ENCODE measurements around the gene DDA1. TPM values are rescaled to one million over a fixed set of nuclear protein-coding genes. Genes with fewer than 3 reads are reported as not detected.
"Not testable (repeated sequence)": the region's sequence is repeated elsewhere in the genome, so short reads cannot be mapped to it uniquely, and the experiment has no call there.

The DDA1 gene
- total and polyA plus RNA-seq, 3 experiments from 2014 or later, result 34.7 to 51.1 (median 47.9) TPM

DNA sequence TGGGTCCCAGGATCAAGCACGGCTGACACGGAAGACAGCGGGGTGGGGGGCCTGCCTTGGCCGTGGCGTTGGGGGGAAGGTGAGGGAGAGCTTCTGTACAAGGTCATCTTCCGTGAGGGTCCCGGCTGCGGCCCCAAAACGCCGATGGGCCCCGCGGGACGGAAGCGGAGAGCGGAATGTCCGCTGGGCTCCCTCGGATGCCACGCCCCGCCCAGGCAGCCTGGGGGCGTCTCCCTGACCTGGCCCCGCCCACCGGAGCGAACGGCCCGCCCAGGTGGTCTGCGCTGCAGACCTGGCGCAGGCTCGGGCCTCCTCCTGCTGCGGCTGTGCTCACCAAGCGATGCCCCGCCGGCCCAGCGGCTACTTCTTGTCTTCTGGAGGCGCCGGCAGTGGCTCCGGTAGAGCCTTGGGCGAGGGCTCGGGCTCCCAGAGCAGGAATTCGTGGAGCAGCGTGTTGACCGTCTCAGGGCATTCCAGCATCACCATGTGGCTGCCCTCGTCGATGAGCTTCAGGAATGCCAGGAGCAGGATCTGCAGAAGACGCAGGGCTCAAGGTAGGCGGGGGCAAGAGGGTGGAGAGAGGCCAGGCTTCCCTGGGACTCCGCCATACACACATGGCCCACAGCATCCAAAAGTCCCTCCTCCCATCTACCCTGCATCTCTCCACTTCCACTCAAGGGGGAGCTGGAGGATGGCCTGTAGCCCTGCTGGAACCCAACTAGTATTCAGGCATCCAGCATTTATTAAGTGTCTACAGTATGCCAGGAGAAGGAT, 16.9 kb upstream of the DDA1 start:
- Histone ChIP-seq H3K27me3 (ENCODE audit: insufficient read depth, low read length, poor library complexity, severe bottlenecking) (no peaks in the 10 kb centered on the region), H3K4me1 (ENCODE audit: insufficient read depth, low read length) (no peaks in the 10 kb centered on the region), H3K4me3 (ENCODE audit: low read length) (peak overlapping the region; percentile 79), H3K36me3 (ENCODE audit: insufficient read depth, low read length) (no peaks in the 10 kb centered on the region), H3K9me3 (ENCODE audit: low read length) (no peaks in the 10 kb centered on the region), H3K27ac (ENCODE audit: low read depth, low read length) (peak overlapping the region; percentile 31)
- H3K4me3 Mint-ChIP-seq, result peak overlapping the region; percentile 84 to 94 (median 88)
- peaks cover 0 to 10% (median 0%) of the 10 kb centered on the region in 3 donors for H3K36me3 Mint-ChIP-seq
- H3K27me3 Mint-ChIP-seq, result peaks cover 1 to 5% of the 10 kb centered on the region in 2 donors
- ChIA-PET CTCF (interaction anchor here (0.6 to 3.9 kb wide), 17 partner anchors 10 to 172 kb away, joined by 3 to 23 read pairs (median 4); partner anchors contain the start of genes ABHD8, ANKLE1, BABAM1 and DDA1), POLR2A (interaction anchor here (1.0 kb wide), 3 partner anchors 11 to 25 kb away, joined by 3 to 8 read pairs (median 3); partner anchors contain the start of genes ABHD8, BABAM1 and MRPL34)
- DNase-seq, result peak; percentile 69 to 82 (median 76)
- H3K9me3 Mint-ChIP-seq, result no peaks in the 10 kb centered on the region
- peak overlapping the region in 6 of 8 donors; percentile 22 to 88 (median 52) for H3K27ac Mint-ChIP-seq
- H3K4me1 Mint-ChIP-seq, result peaks cover 3 to 7% (median 5%) of the 10 kb centered on the region in 3 donors

DNA sequence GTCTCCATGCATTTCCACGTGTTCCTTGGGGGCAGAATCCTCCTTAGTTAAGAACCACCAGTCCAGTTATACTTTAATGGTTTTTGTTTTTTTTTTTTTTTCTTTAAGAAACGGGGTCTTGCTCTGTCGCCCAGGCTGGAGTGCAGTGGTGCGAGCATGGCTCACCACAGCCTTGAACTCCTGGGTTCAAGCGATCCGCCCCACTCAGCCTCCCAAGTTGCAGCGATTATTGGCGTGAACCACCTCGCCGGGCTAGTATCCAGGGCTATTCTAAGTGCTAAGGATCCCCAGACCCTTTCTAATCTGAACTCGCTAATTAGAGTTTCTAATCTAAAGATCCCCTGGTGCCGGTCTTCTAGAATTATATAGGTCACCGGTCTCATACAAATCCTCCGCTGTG, 15.8 kb upstream of the DDA1 start:
- H3K9me3 ChIP-seq (ENCODE audit: low read length), result no peaks in the 10 kb centered on the region
- H3K27me3 Mint-ChIP-seq, result peaks cover 0 to 1% of the 10 kb centered on the region in 2 donors
- peak overlapping the region in 2 of 7 donors; percentile 27 to 54 for H3K4me3 Mint-ChIP-seq
- no peaks in the 10 kb centered on the region for H3K4me1 ChIP-seq (ENCODE audit: insufficient read depth, low read length)
- no peak overlapping the region for H3K4me3 ChIP-seq (ENCODE audit: low read length)
- H3K9me3 Mint-ChIP-seq, result no peaks in the 10 kb centered on the region
- H3K27ac ChIP-seq (ENCODE audit: low read depth, low read length), result no peak overlapping the region
- POLR2A ChIA-PET, result no interaction called here
- no peaks in the 10 kb centered on the region for H3K27me3 ChIP-seq (ENCODE audit: insufficient read depth, low read length, poor library complexity, severe bottlenecking)
- H3K27ac Mint-ChIP-seq, result no peak overlapping the region
- peaks cover 0 to 14% (median 0%) of the 10 kb centered on the region in 3 donors for H3K36me3 Mint-ChIP-seq
- peaks cover 3 to 7% (median 5%) of the 10 kb centered on the region in 3 donors for H3K4me1 Mint-ChIP-seq
- CTCF ChIA-PET, result interaction anchor here (0.7 to 3.9 kb wide), 13 partner anchors 10 to 96 kb away, joined by 3 to 23 read pairs (median 5); partner anchors contain the start of genes ABHD8, ANKLE1, BABAM1 and DDA1
- no peaks in the 10 kb centered on the region for H3K36me3 ChIP-seq (ENCODE audit: insufficient read depth, low read length)
- DNase-seq, result no peak

DNA sequence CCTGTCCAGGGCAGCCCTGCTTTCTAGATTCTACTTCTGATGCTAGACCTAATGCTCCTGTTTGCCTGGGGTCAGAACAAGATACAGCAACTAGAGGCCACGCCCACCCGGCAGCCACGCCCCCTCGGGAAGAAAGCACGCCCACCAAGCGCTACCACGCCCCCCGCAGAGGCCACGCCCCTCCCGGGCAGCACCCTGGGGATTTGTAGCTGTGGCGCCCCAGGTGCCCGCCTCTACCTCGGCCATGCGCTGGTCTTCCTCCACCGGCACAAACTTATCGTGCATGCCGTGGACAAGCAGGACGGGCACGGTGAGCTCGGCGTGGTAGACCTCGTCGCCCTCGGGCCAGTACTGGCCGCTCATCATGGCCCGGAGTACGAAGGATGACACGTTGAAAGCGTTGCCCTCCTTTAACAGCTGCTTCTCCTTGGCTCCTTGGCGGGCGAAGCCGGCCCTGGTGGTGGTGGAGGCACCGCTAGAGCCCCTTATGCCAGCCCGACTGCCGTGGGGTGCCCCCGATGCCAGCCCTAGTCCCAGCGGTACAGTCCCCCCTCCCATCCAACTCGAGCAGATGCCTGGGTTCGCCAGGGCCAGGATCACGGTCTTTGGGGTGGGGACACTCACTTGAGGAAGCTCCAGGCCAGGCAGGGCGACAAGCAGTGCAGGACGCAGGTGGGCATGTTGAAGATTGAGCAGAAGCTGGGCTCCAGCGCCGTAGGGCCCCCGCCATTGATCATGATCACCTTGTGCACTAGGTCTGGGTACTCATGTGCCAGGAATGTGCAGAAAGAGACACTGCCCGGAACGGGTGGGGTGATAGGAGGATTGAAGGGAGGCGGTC, 15.1 kb upstream of the DDA1 start:
- Histone ChIP-seq H3K27ac (ENCODE audit: low read depth, low read length) (no peak overlapping the region), H3K36me3 (ENCODE audit: insufficient read depth, low read length) (no peaks in the 10 kb centered on the region), H3K4me3 (ENCODE audit: low read length) (no peak overlapping the region), H3K4me1 (ENCODE audit: insufficient read depth, low read length) (no peaks in the 10 kb centered on the region), H3K27me3 (ENCODE audit: insufficient read depth, low read length, poor library complexity, severe bottlenecking) (no peaks in the 10 kb centered on the region), H3K9me3 (ENCODE audit: low read length) (no peaks in the 10 kb centered on the region)
- no peak overlapping the region for H3K27ac Mint-ChIP-seq
- DNase-seq, result peak; percentile 29 to 58 (median 38)
- H3K27me3 Mint-ChIP-seq, result peaks cover 0 to 1% of the 10 kb centered on the region in 2 donors
- CTCF ChIA-PET, result interaction anchor here (0.9 to 1.5 kb wide), 4 partner anchors 10 to 95 kb away, joined by 3 to 4 read pairs (median 3); partner anchors contain the start of gene BABAM1
- POLR2A ChIA-PET, result no interaction called here
- H3K36me3 Mint-ChIP-seq, result peaks cover 0 to 14% (median 0%) of the 10 kb centered on the region in 3 donors
- H3K9me3 Mint-ChIP-seq, result no peaks in the 10 kb centered on the region
- H3K4me1 Mint-ChIP-seq, result peaks cover 3 to 7% (median 5%) of the 10 kb centered on the region in 3 donors
- peak overlapping the region in 2 of 7 donors; percentile 27 to 54 for H3K4me3 Mint-ChIP-seq

DNA sequence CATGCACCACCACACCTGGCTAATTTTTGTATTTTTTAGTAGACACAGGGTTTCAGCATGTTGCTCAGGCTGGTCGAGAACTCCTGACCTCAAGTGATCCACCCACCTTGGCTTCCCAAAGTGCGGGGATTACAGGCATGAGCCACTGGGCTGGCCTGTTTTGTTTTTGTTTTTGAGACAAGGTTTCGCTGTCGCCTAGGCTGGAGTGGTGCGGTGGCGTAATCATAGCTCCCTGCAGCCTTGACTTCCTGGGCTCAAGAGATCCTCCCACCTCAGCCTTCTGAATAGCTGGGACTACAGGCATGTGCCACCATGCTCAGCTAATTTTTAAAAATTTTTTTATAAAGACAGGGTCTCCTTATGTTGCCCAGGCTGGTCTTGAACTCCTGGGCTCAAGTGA, 13.8 kb upstream of the DDA1 start:
- H3K27me3 ChIP-seq (ENCODE audit: insufficient read depth, low read length, poor library complexity, severe bottlenecking); H3K4me1 ChIP-seq (ENCODE audit: insufficient read depth, low read length); H3K27ac ChIP-seq (ENCODE audit: low read depth, low read length); H3K4me3 ChIP-seq (ENCODE audit: low read length); H3K9me3 ChIP-seq (ENCODE audit: low read length); H3K4me1 Mint-ChIP-seq; H3K27ac Mint-ChIP-seq; H3K36me3 ChIP-seq (ENCODE audit: insufficient read depth, low read length); H3K4me3 Mint-ChIP-seq; DNase-seq; POLR2A ChIA-PET; H3K9me3 Mint-ChIP-seq; H3K27me3 Mint-ChIP-seq: not testable (repeated sequence)
- CTCF ChIA-PET, result interaction anchor here (1.4 kb wide), 2 partner anchors 9 to 22 kb away, joined by 3 read pairs; no protein-coding TSS in a partner anchor
- H3K36me3 Mint-ChIP-seq, result peaks cover 0 to 14% (median 0%) of the 10 kb centered on the region in 3 donors

DNA sequence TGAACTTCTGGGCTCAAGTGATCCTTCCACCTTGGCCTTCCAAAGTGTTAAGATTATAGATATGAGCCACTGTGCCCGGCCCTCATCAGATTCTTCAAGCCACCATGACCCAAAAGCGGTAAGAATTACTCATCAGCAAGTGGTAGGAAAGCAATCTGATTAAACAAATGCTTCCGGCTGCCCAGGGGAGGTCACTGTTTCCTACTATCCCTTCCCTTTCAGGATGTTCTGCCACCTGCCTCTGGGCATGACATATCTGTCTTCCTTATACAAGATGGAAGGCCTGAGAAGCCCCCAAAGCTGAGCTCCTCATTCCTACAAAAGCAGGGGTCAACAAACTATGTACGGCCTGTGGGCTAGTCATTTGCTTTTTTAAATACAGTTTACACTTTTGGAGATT, 13.1 kb upstream of the DDA1 start:
- no peak overlapping the region for H3K4me3 Mint-ChIP-seq
- Histone ChIP-seq H3K36me3 (ENCODE audit: insufficient read depth, low read length) (no peaks in the 10 kb centered on the region), H3K4me1 (ENCODE audit: insufficient read depth, low read length) (no peaks in the 10 kb centered on the region), H3K9me3 (ENCODE audit: low read length) (no peaks in the 10 kb centered on the region), H3K27ac (ENCODE audit: low read depth, low read length) (no peak overlapping the region), H3K4me3 (ENCODE audit: low read length) (no peak overlapping the region), H3K27me3 (ENCODE audit: insufficient read depth, low read length, poor library complexity, severe bottlenecking) (no peaks in the 10 kb centered on the region)
- CTCF ChIA-PET, result interaction anchor here (1.3 to 1.4 kb wide), 2 partner anchors 9 to 22 kb away, joined by 3 to 4 read pairs; no protein-coding TSS in a partner anchor
- H3K27me3 Mint-ChIP-seq, result peaks cover 0 to 1% of the 10 kb centered on the region in 2 donors
- H3K4me1 Mint-ChIP-seq, result peaks cover 3 to 7% (median 5%) of the 10 kb centered on the region in 3 donors
- POLR2A ChIA-PET, result interaction anchor here (0.7 kb wide), 1 partner anchor 39 kb away, joined by 5 read pairs; no protein-coding TSS in a partner anchor
- H3K27ac Mint-ChIP-seq, result peak overlapping the region in 1 of 8 donors; percentile 54
- no peak for DNase-seq
- no peaks in the 10 kb centered on the region for H3K9me3 Mint-ChIP-seq
- peaks cover 0 to 14% (median 0%) of the 10 kb centered on the region in 3 donors for H3K36me3 Mint-ChIP-seq

DNA sequence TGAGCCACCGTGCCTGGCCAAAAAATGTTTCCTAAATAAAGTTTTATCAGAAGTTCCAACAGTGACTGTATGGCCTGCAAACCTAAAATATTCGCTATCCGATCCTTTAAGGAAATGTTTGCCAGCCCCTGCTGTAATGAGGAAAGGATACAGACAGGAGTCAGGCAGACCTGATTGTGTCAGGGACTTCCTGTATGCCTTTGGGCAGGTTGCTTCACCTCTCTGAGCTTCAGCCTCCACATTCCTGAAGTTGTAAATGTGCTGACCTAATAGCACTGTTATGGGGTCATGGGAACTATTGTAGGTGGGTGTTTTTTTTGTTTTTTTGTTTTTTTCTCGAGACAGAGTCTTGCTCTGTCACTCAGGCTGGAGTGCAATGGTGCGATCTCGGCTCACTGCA, 12.4 kb upstream of the DDA1 start:
- no peaks in the 10 kb centered on the region for H3K9me3 ChIP-seq (ENCODE audit: low read length)
- H3K4me3 ChIP-seq (ENCODE audit: low read length), result no peak overlapping the region
- H3K4me1 Mint-ChIP-seq, result peaks cover 4 to 9% (median 7%) of the 10 kb centered on the region in 3 donors
- no peak overlapping the region for H3K27ac Mint-ChIP-seq
- no peaks in the 10 kb centered on the region for H3K36me3 ChIP-seq (ENCODE audit: insufficient read depth, low read length)
- peaks cover under 1% of the 10 kb centered on the region for H3K4me1 ChIP-seq (ENCODE audit: insufficient read depth, low read length)
- CTCF ChIA-PET, result interaction anchor here (1.3 to 1.4 kb wide), 2 partner anchors 8 to 21 kb away, joined by 3 to 4 read pairs; no protein-coding TSS in a partner anchor
- no peak overlapping the region for H3K4me3 Mint-ChIP-seq
- peaks cover 0 to 1% of the 10 kb centered on the region in 2 donors for H3K27me3 Mint-ChIP-seq
- DNase-seq, result no peak
- H3K36me3 Mint-ChIP-seq, result peaks cover 0 to 14% (median 0%) of the 10 kb centered on the region in 3 donors
- H3K27ac ChIP-seq (ENCODE audit: low read depth, low read length), result no peak overlapping the region
- no peaks in the 10 kb centered on the region for H3K9me3 Mint-ChIP-seq
- no peaks in the 10 kb centered on the region for H3K27me3 ChIP-seq (ENCODE audit: insufficient read depth, low read length, poor library complexity, severe bottlenecking)
- POLR2A ChIA-PET, result no interaction called here

DNA sequence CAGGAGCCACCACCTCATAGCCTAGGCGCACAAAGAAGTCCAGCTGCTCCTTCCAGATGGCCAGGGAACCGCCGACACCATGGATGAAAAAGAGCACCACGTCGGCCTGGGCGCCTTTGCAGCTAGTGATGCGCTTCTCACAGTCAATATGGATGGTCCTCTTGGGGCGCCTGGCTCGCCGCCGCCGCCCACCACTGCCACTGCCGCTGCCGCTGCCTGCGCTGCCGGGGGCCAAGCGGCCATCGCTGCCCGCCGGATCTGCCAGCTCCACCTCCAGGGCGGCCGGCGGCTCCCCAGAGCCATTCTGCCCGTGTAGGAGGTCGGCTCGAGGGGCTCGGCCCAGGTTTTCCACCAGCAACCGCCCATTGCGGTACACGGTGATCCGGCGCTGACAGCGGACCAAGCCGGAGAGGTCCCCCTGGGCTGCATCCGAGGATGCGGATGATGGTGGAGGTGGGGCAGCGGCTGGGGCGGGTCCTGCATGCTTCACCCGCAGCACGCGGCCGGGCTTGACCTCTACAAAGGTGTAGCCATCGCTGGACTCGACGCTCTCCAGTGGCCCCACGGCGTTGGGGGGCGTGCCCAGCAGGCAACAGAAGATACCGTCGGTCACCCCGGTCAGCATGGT, 8.3 kb upstream of the DDA1 start:
- Mint-ChIP-seq H3K27ac (peak overlapping the region in 2 of 8 donors; percentile 15 to 50), H3K36me3 (peaks cover 0 to 11% (median 0%) of the 10 kb centered on the region in 3 donors), H3K4me1 (peaks cover 23 to 37% (median 28%) of the 10 kb centered on the region in 3 donors), H3K4me3 (peak overlapping the region in 2 of 7 donors; percentile 13 to 71), H3K9me3 (no peaks in the 10 kb centered on the region), H3K27me3 (no peaks in the 10 kb centered on the region)
- DNase-seq, result no peak
- no peak overlapping the region for H3K4me3 ChIP-seq (ENCODE audit: low read length)
- H3K27me3 ChIP-seq (ENCODE audit: insufficient read depth, low read length, poor library complexity, severe bottlenecking), result no peaks in the 10 kb centered on the region
- H3K4me1 ChIP-seq (ENCODE audit: insufficient read depth, low read length), result peaks cover 21% of the 10 kb centered on the region
- no peak overlapping the region for H3K27ac ChIP-seq (ENCODE audit: low read depth, low read length)
- CTCF ChIA-PET, result no interaction called here
- no peaks in the 10 kb centered on the region for H3K9me3 ChIP-seq (ENCODE audit: low read length)
- H3K36me3 ChIP-seq (ENCODE audit: insufficient read depth, low read length), result no peaks in the 10 kb centered on the region
- POLR2A ChIA-PET, result no interaction called here

All from CD8-positive, alpha-beta memory T cell (primary cell).